Right renal cortex interstitium (tissue), 3 donors: ENCODE data around the gene MTHFD1. TPM values are rescaled to one million over a fixed set of nuclear protein-coding genes. Genes with fewer than 3 reads are reported as not detected.

Source experiments
- polyA plus RNA-seq, 3 donors: library from polyadenylated mRNA; unstranded; fragments of 120-200 nt; gene quantifications; one replicate each; pipeline ENCODE4 v1.2.1, GENCODE V29; 2013; ENCODE audit not compliant: insufficient read length in 3 of 3

The MTHFD1 gene
- polyA plus RNA-seq, 3 donors = 74.3 to 93.6 (median 86.1) TPM

Other genes starting within 250 kb of the MTHFD1 start
- under 1 TPM; 0.74 to 0.96 (median 0.82) TPM for gene ESR2, start 94.0 kb upstream of the MTHFD1 start, polyA plus RNA-seq
- gene AKAP5, start 77.1 kb downstream of the MTHFD1 start, polyA plus RNA-seq = 1 to 10 TPM; 5.2 to 9.3 (median 7.2) TPM
- 1 to 10 TPM; 7.4 to 8.3 (median 7.9) TPM for gene ZBTB25, start 115.5 kb downstream of the MTHFD1 start, polyA plus RNA-seq
- 10 to 100 TPM; 63.9 to 73.6 (median 68.1) TPM for gene ZBTB1, start 116.4 kb downstream of the MTHFD1 start, polyA plus RNA-seq
- gene HSPA2, start 152.4 kb downstream of the MTHFD1 start, polyA plus RNA-seq = 10 to 100 TPM; 16.9 to 21.8 (median 19.4) TPM
- gene PPP1R36, start 161.6 kb downstream of the MTHFD1 start, polyA plus RNA-seq = 1 to 10 TPM in 2 of 3 donors, under 1 TPM in 1; 0.79 to 1.1 (median 1.0) TPM